Spleen (tissue), 7 donors: ENCODE measurements around the gene UQCRC1.

ENCODE experiments used
- CTCF ChIP-seq, 11 experiments: fragments of 200-600 bp in 7 of 11; fragments of 450-650 bp in 4 of 11; sonication (generic) in 4 of 11; IDR thresholded peaks in 8 of 11; conservative IDR thresholded peaks in 3 of 11; 1 replicate in 7 of 11; 2 replicates in 4 of 11; pipeline versions ENCODE4 v1.4.0 to v1.8.0; 2016 to 2021; ENCODE audit warnings: antibody characterized with exemption in 11 of 11, inconsistent platforms in 4 of 11, mild to moderate bottlenecking in 1 of 11
- POLR2A ChIP-seq, 3 donors: fragments of 450-650 bp; IDR thresholded peaks; one replicate each; pipeline ENCODE4 v1.5.1; 2017; ENCODE audit warnings: antibody characterized with exemption in 3 of 3, mild to moderate bottlenecking in 1 of 3
- POLR2AphosphoS5 ChIP-seq, 3 donors: sonication (generic); formaldehyde crosslinking; IDR thresholded peaks; one replicate each; pipeline ENCODE4 v1.5.1; 2017; ENCODE audit warnings: antibody characterized with exemption in 3 of 3
- donor health status: DM: no; HTN: no; CAD: no; lungs with moderate emphysema.
- donor health status: DM: no; HTN: no; CAD: no.
- donor health status: DM: no; HTN: no; CAD: no.

GRCh38 chr3:48651771-48652170, 42.3 kb upstream of the UQCRC1 start:
- TF ChIP-seq CTCF (IDR thresholded peaks at IDR 0.05 in 8 of 11, conservative IDR thresholded peaks at IDR 0.05 in 3 of 11): no peak
- no peak for TF ChIP-seq POLR2A (IDR thresholded peaks at IDR 0.05)
- TF ChIP-seq POLR2AphosphoS5 (IDR thresholded peaks at IDR 0.05): no peak
